IMR-90 (cell line): ENCODE data around the gene APBB3. TPM values are rescaled to one million over a fixed set of nuclear protein-coding genes. Genes with fewer than 3 reads are reported as not detected.

Source experiments
- ATAC-seq: fragments of 200-7000 bp; cut with Tn5 transposase; 2 replicates; pipeline ENCODE4 v1.9.1; 2020; ENCODE audit warnings: low read depth, mild to moderate bottlenecking, moderate library complexity
- BruUV-seq: library from RNA; stranded (reverse); fragments of 400-500 nt; replicated peaks from 2 replicates; lab custom pipeline; 2021; lab: Mats Ljungman, UMichigan
- CTCF ChIA-PET: fragments of 300-600 bp; formaldehyde crosslinking; extraction: SDS; loops from one replicate; lab custom pipeline; 2021; ENCODE audit warnings: antibody characterized with exemption; lab: Yijun Ruan, JAX
- POLR2A ChIA-PET: fragments of 300-600 bp; sonication (Branson Sonifier 250); formaldehyde crosslinking; loops from one replicate; lab custom pipeline; 2022; ENCODE audit warnings: antibody characterized with exemption; ENCODE audit not compliant: unreplicated experiment; lab: Charles Lee
- DNase-seq: peaks from one replicate; pipeline ENCODE4 v3.0.0; 2013
- H2AFZ ChIP-seq: replicated peaks from 2 replicates; pipeline ENCODE3; 2013; ENCODE audit warnings: low read length, mild to moderate bottlenecking; ENCODE audit not compliant: poor library complexity
- H2AK5ac ChIP-seq: 2 replicates; pipeline ENCODE4 v1.6.1; 2013; ENCODE audit warnings: low read depth, low read length, inconsistent platforms
- H2AK9ac ChIP-seq: replicated peaks from 2 replicates; pipeline ENCODE3; 2013; ENCODE audit warnings: mild to moderate bottlenecking, low read depth, low read length, moderate library complexity; ENCODE audit not compliant: poor library complexity
- H2BK120ac ChIP-seq: 2 replicates; pipeline ENCODE4 v1.6.1; 2013; ENCODE audit warnings: low read depth, low read length, inconsistent platforms
- H2BK15ac ChIP-seq: 3 replicates; pipeline ENCODE4 v1.6.1; 2013; ENCODE audit warnings: low read depth, low read length, inconsistent platforms
- H2BK20ac ChIP-seq: 2 replicates; pipeline ENCODE4 v1.6.1; 2013; ENCODE audit warnings: low read depth, mild to moderate bottlenecking, inconsistent platforms, low read length, moderate library complexity
- H2BK5ac ChIP-seq: 2 replicates; pipeline ENCODE4 v1.6.1; 2013; ENCODE audit warnings: mild to moderate bottlenecking, low read depth, low read length, inconsistent platforms; ENCODE audit not compliant: poor library complexity, severe bottlenecking
- H3K14ac ChIP-seq: replicated peaks from 2 replicates; pipeline ENCODE4 v1.6.1; 2013; ENCODE audit warnings: low read depth, low read length, inconsistent platforms
- H3K18ac ChIP-seq: 2 replicates; pipeline ENCODE4 v1.6.1; 2013; ENCODE audit warnings: low read depth, low read length, control low read depth
- H3K23ac ChIP-seq: 2 replicates; pipeline ENCODE4 v1.6.1; 2013; ENCODE audit warnings: low read depth, low read length, inconsistent platforms
- H3K27ac ChIP-seq: 2 replicates; pipeline ENCODE4 v1.5.1; 2013; ENCODE audit warnings: mild to moderate bottlenecking, control low read depth, low read length; ENCODE audit not compliant: insufficient read depth
- H3K27me3 ChIP-seq: 2 replicates; pipeline ENCODE4 v1.6.1; 2013; ENCODE audit warnings: low read length; ENCODE audit not compliant: control insufficient read depth, insufficient read depth
- H3K36me3 ChIP-seq: 2 replicates; pipeline ENCODE4 v1.6.1; 2013; ENCODE audit warnings: low read length, mixed read lengths; ENCODE audit not compliant: control insufficient read depth, insufficient read depth
- H3K4ac ChIP-seq: 2 replicates; pipeline ENCODE4 v1.6.1; 2013; ENCODE audit warnings: low read depth, low read length, inconsistent platforms
- H3K4me1 ChIP-seq: 2 replicates; pipeline ENCODE4 v1.6.1; 2013; ENCODE audit warnings: low read length, mixed read lengths; ENCODE audit not compliant: control insufficient read depth, insufficient read depth
- H3K4me2 ChIP-seq: 2 replicates; pipeline ENCODE4 v1.6.1; 2013; ENCODE audit warnings: low read depth, mild to moderate bottlenecking, control low read depth, low read length, moderate library complexity
- H3K4me3 ChIP-seq: 2 replicates; pipeline ENCODE4 v1.5.1; 2013; ENCODE audit warnings: low read depth, mild to moderate bottlenecking, control low read depth, low read length, moderate library complexity; ENCODE audit not compliant: insufficient read depth
- H3K56ac ChIP-seq: 2 replicates; pipeline ENCODE4 v1.6.1; 2013; ENCODE audit warnings: low read length, inconsistent platforms; ENCODE audit not compliant: insufficient read depth; ENCODE audit errors: extremely low read depth
- H3K79me1 ChIP-seq, 2 experiments: 2 replicates each; pipeline ENCODE4 v1.6.1; 2013; ENCODE audit warnings: low read length in 2 of 2, inconsistent platforms in 1 of 2, low read depth in 1 of 2
- H3K9ac ChIP-seq: 2 replicates; pipeline ENCODE4 v1.6.1; 2013; ENCODE audit warnings: low read depth, low read length, control low read depth
- H3K9me1 ChIP-seq: 2 replicates; pipeline ENCODE4 v1.6.1; 2013; ENCODE audit warnings: low read length, inconsistent platforms; ENCODE audit not compliant: insufficient read depth
- H3K9me3 ChIP-seq: 2 replicates; pipeline ENCODE4 v1.6.1; 2013; ENCODE audit warnings: low read length; ENCODE audit not compliant: control insufficient read depth, insufficient read depth
- H4K20me1 ChIP-seq: 2 replicates; pipeline ENCODE4 v1.6.1; 2013; ENCODE audit warnings: low read length, inconsistent platforms; ENCODE audit not compliant: insufficient read depth
- H4K5ac ChIP-seq: 2 replicates; pipeline ENCODE4 v1.6.1; 2013; ENCODE audit warnings: mild to moderate bottlenecking, low read depth, low read length, control low read depth
- H4K8ac ChIP-seq, 2 experiments: 2 replicates each; pipeline ENCODE4 v1.6.1; 2013; ENCODE audit warnings: low read depth in 2 of 2, low read length in 2 of 2, control low read depth in 1 of 2, inconsistent platforms in 1 of 2
- H4K91ac ChIP-seq: 2 replicates; pipeline ENCODE4 v1.6.1; 2013; ENCODE audit warnings: low read depth, low read length, inconsistent platforms; ENCODE audit not compliant: insufficient read depth
- BHLHE40 ChIP-seq: fragments of 150-350 bp; IDR thresholded peaks from 2 replicates; pipeline ENCODE4 v1.6.1; 2016; ENCODE audit warnings: mild to moderate bottlenecking, low read depth, low read length
- CEBPB ChIP-seq: IDR thresholded peaks from 2 replicates; pipeline ENCODE4 v1.6.1; 2012; ENCODE audit warnings: low read depth, low read length, improper control_type of control experiment
- CTCF ChIP-seq: conservative IDR thresholded peaks from 2 replicates; pipeline ENCODE4 v1.5.1; 2012; ENCODE audit warnings: mild to moderate bottlenecking, low read depth, low read length, improper control_type of control experiment
- ELK1 ChIP-seq: fragments of 150-350 bp; IDR thresholded peaks from 2 replicates; pipeline ENCODE4 v1.6.1; 2016; ENCODE audit warnings: low read depth, mild to moderate bottlenecking, low read length, moderate library complexity, borderline replicate concordance
- FOS ChIP-seq: fragments of 150-350 bp; IDR thresholded peaks from 2 replicates; pipeline ENCODE4 v1.6.1; 2016; ENCODE audit warnings: low read depth, low read length
- MAZ ChIP-seq: IDR thresholded peaks from 2 replicates; pipeline ENCODE4 v1.6.1; 2012; ENCODE audit warnings: low read depth, mild to moderate bottlenecking, low read length, improper control_type of control experiment, moderate library complexity, borderline replicate concordance
- MXI1 ChIP-seq: IDR thresholded peaks from 2 replicates; pipeline ENCODE4 v1.6.1; 2012; ENCODE audit warnings: low read depth, mild to moderate bottlenecking, low read length, moderate library complexity, borderline replicate concordance
- NFE2L2 ChIP-seq: fragments of 150-350 bp; IDR thresholded peaks from 2 replicates; pipeline ENCODE4 v1.6.1; 2016; ENCODE audit warnings: low read depth, mild to moderate bottlenecking, low read length
- POLR2A ChIP-seq: IDR thresholded peaks from 2 replicates; pipeline ENCODE4 v1.6.1; 2012; ENCODE audit warnings: mild to moderate bottlenecking, low read depth, low read length
- RAD21 ChIP-seq: IDR thresholded peaks from 2 replicates; pipeline ENCODE4 v1.6.1; 2012; ENCODE audit warnings: low read length, improper control_type of control experiment
- RFX5 ChIP-seq: IDR thresholded peaks from 2 replicates; pipeline ENCODE4 v1.8.0; 2012; ENCODE audit warnings: low read depth, mild to moderate bottlenecking, low read length, moderate library complexity
- SMC3 ChIP-seq: fragments of 150-350 bp; IDR thresholded peaks from 2 replicates; pipeline ENCODE4 v1.6.1; 2016; ENCODE audit warnings: low read depth, mild to moderate bottlenecking, antibody characterized with exemption, low read length, moderate library complexity
- WGBS, 2 experiments: methylation state at CpG; one replicate each; pipeline versions ENCODE4 v1.1.5 to v1.1.7; 2013; ENCODE audit warnings: missing lambda C conversion rate in 2 of 2; ENCODE audit not compliant: insufficient read length in 1 of 2; ENCODE audit errors: extremely low coverage in 2 of 2; 5-methylcytosine and 5-hydroxymethylcytosine counted together
- dilution Hi-C: fragments of 300-500 bp; cut with HindIII; formaldehyde crosslinking; loops from one replicate; pipeline ENCODE4 v1.14.3; 2018; ENCODE audit warnings: low sequenced_read_pairs; ENCODE audit not compliant: unreplicated experiment
- in situ Hi-C: fragments of 300-500 bp; cut with MboI; formaldehyde crosslinking; loops from 3 replicates; pipeline ENCODE4 v1.14.3; 2019; ENCODE audit warnings: low sequenced_read_pairs, inconsistent platforms, mixed read lengths
- intact Hi-C: fragments of 100-400 bp; cut with micrococcal nuclease; formaldehyde crosslinking; loops from 2 replicates; pipeline ENCODE4 v1.10.0; 2022
- polyA plus RNA-seq, 3 experiments: library from polyadenylated mRNA; depleted of rRNA; stranded (reverse); fragments of >200 nt; gene quantifications; 2 replicates each; pipeline ENCODE4 v1.2.3, GENCODE V29; 2012; ENCODE audit warnings: low replicate concordance in 1 of 3
- total RNA-seq: library from RNA; depleted of rRNA; stranded (reverse); fragments of >200 nt; gene quantifications from 2 replicates; pipeline ENCODE4 v1.2.3, GENCODE V29; 2012

The APBB3 gene
- total and polyA plus RNA-seq, 2 of the 4 experiments (the other 2 are of a cell fraction): 6.6 to 23.8 TPM

GRCh38 chr5:140560227-140560626, 4.2 kb downstream of the APBB3 start:
- H3K79me1 ChIP-seq: peaks cover 29 to 44% of the 10 kb centered on the region in 2 experiments
- DNase-seq: no peak
- in situ Hi-C loops (loop anchor here (5.0 kb wide), 1 partner anchor 87 kb away; the partner anchor contains the start of genes IK and NDUFA2), dilution Hi-C loops (no loop called here), intact Hi-C loops (no loop called here)
- H3K9me3 ChIP-seq: no peaks in the 10 kb centered on the region
- no peak overlapping the region for H4K8ac ChIP-seq
- no peak overlapping the region for H2BK5ac ChIP-seq
- H3K4me2 ChIP-seq: no peak overlapping the region
- H2AFZ ChIP-seq: no peak overlapping the region
- H3K14ac ChIP-seq: no peak overlapping the region
- no peak overlapping the region for H2BK15ac ChIP-seq
- ChIA-PET CTCF (no interaction called here), POLR2A (no interaction called here)
- H3K27ac ChIP-seq: no peak overlapping the region
- no peak overlapping the region for H3K23ac ChIP-seq
- H4K5ac ChIP-seq: no peak overlapping the region
- H2BK20ac ChIP-seq: no peak overlapping the region
- peaks cover 14% of the 10 kb centered on the region for H3K9me1 ChIP-seq
- no peak overlapping the region for H3K4ac ChIP-seq
- H3K36me3 ChIP-seq: peaks cover 18% of the 10 kb centered on the region; the same call in 1 of the 2 replicates
- H3K27me3 ChIP-seq: no peaks in the 10 kb centered on the region
- H3K4me3 ChIP-seq: no peak overlapping the region
- no TSS peak for BruUV-seq
- peak overlapping the region; percentile 13 for H2AK9ac ChIP-seq
- no peak overlapping the region for H2BK120ac ChIP-seq
- no peak overlapping the region for H3K9ac ChIP-seq
- no peak overlapping the region for H3K56ac ChIP-seq
- H4K91ac ChIP-seq: no peak overlapping the region
- H3K18ac ChIP-seq: no peak overlapping the region
- ATAC-seq: no peak
- no peaks in the 10 kb centered on the region for H4K20me1 ChIP-seq
- TF ChIP-seq MAZ (no peak), POLR2A (no peak), CEBPB (no peak), RFX5 (no peak), SMC3 (no peak), ELK1 (no peak), CTCF (no peak), NFE2L2 (no peak), FOS (no peak), MXI1 (no peak), RAD21 (no peak), BHLHE40 (no peak)
- 98% methylated on average over 6 of the region's 10 CpGs; no CpG with 5 or more reads in 1 of the 2 experiments for WGBS, 2 experiments
- no peak overlapping the region for H2AK5ac ChIP-seq
- peaks cover 15% of the 10 kb centered on the region for H3K4me1 ChIP-seq
